Liver (tissue), 9 donors: ENCODE data around the gene PDE4B. TPM values are rescaled to one million over a fixed set of nuclear protein-coding genes. Genes with fewer than 3 reads are reported as not detected.

Source experiments
- DNase-seq: peaks from one replicate; pipeline ENCODE4 v3.0.0-alpha.2; 2017; ENCODE audit warnings: low spot score
- H3K27ac ChIP-seq, 2 donors: one replicate each; pipeline ENCODE4 v1.7.0; 2013; ENCODE audit warnings: inconsistent platforms in 2 of 2, low read length in 2 of 2, control low read depth in 1 of 2, low read depth in 1 of 2, mild to moderate bottlenecking in 1 of 2
- H3K27me3 ChIP-seq, 4 donors: one replicate each; pipeline versions ENCODE4 v1.6.1 to v1.7.0; 2013; ENCODE audit warnings: low read length in 3 of 4, inconsistent platforms in 1 of 4, mild to moderate bottlenecking in 1 of 4, moderate library complexity in 1 of 4; ENCODE audit not compliant: control insufficient read depth in 4 of 4, insufficient read depth in 4 of 4
- H3K36me3 ChIP-seq, 4 donors: one replicate each; pipeline versions ENCODE4 v1.6.1 to v1.7.0; 2013; ENCODE audit warnings: low read length in 3 of 4, mild to moderate bottlenecking in 3 of 4, low read depth in 1 of 4, moderate library complexity in 1 of 4; ENCODE audit not compliant: control insufficient read depth in 4 of 4, insufficient read depth in 3 of 4
- H3K4me1 ChIP-seq, 4 donors: one replicate each; pipeline versions ENCODE4 v1.6.1 to v1.7.0; 2013; ENCODE audit warnings: low read length in 3 of 4, mild to moderate bottlenecking in 3 of 4, moderate library complexity in 1 of 4; ENCODE audit not compliant: control insufficient read depth in 4 of 4, insufficient read depth in 4 of 4
- H3K4me3 ChIP-seq, 3 donors: one replicate each; pipeline versions ENCODE4 v1.6.1 to v1.7.0; 2013; ENCODE audit warnings: low read length in 3 of 3, control low read depth in 1 of 3, low read depth in 1 of 3, mild to moderate bottlenecking in 1 of 3
- H3K9ac ChIP-seq, 2 donors: one replicate each; pipeline ENCODE4 v1.7.0; 2013; ENCODE audit warnings: low read length in 2 of 2, mild to moderate bottlenecking in 2 of 2, moderate library complexity in 2 of 2, control low read depth in 1 of 2, low read depth in 1 of 2
- H3K9me3 ChIP-seq, 4 donors: one replicate each; pipeline versions ENCODE4 v1.6.1 to v1.7.0; 2013; ENCODE audit warnings: low read length in 3 of 4; ENCODE audit not compliant: control insufficient read depth in 4 of 4
- ATF3 ChIP-seq: IDR thresholded peaks from 2 replicates; pipeline ENCODE4 v1.6.1; 2016; ENCODE audit warnings: antibody characterized with exemption
- CTCF ChIP-seq: fragments of 150-350 bp; IDR thresholded peaks from 2 replicates; pipeline ENCODE4 v1.5.1; 2017; ENCODE audit warnings: improper control_type of control experiment, low read depth, low read length; ENCODE audit not compliant: missing input control
- EGR1 ChIP-seq, 2 donors: IDR thresholded peaks; 2 replicates each; pipeline ENCODE4 v1.6.1; 2016 to 2018; ENCODE audit warnings: antibody characterized with exemption in 2 of 2, low read depth in 2 of 2
- FOXA1 ChIP-seq: IDR thresholded peaks from 2 replicates; pipeline ENCODE4 v1.6.1; 2016; ENCODE audit warnings: antibody characterized with exemption
- FOXA2 ChIP-seq: IDR thresholded peaks from 2 replicates; pipeline ENCODE4 v1.6.1; 2016; ENCODE audit warnings: antibody characterized with exemption
- GABPA ChIP-seq, 2 donors: IDR thresholded peaks in 1 of 2; conservative IDR thresholded peaks in 1 of 2; 2 replicates each; pipeline ENCODE4 v1.6.1; 2016; ENCODE audit warnings: antibody characterized with exemption in 2 of 2, mild to moderate bottlenecking in 1 of 2, moderate library complexity in 1 of 2
- HNF4A ChIP-seq, 2 donors: conservative IDR thresholded peaks; 2 replicates each; pipeline ENCODE4 v1.6.1; 2016; ENCODE audit warnings: antibody characterized with exemption in 2 of 2, mild to moderate bottlenecking in 2 of 2
- HNF4G ChIP-seq: IDR thresholded peaks from 2 replicates; pipeline ENCODE4 v1.6.1; 2016; ENCODE audit warnings: antibody characterized with exemption
- JUND ChIP-seq, 2 donors: IDR thresholded peaks; 2 replicates each; pipeline ENCODE4 v1.6.1; 2016; ENCODE audit warnings: antibody characterized with exemption in 2 of 2
- MAX ChIP-seq: IDR thresholded peaks from 2 replicates; pipeline ENCODE4 v1.6.1; 2016; ENCODE audit warnings: antibody characterized with exemption
- NR2F2 ChIP-seq: IDR thresholded peaks from 2 replicates; pipeline ENCODE4 v1.6.1; 2016; ENCODE audit warnings: antibody characterized with exemption
- RAD21 ChIP-seq, 2 donors: IDR thresholded peaks; 2 replicates each; pipeline ENCODE4 v1.6.1; 2016; ENCODE audit warnings: antibody characterized with exemption in 2 of 2, mild to moderate bottlenecking in 2 of 2
- REST ChIP-seq: IDR thresholded peaks from 2 replicates; pipeline ENCODE4 v1.6.1; 2016; ENCODE audit warnings: antibody characterized with exemption, mild to moderate bottlenecking
- RXRA ChIP-seq, 2 donors: IDR thresholded peaks; 2 replicates each; pipeline ENCODE4 v1.6.1; 2017 to 2018; ENCODE audit warnings: antibody characterized with exemption in 2 of 2, mild to moderate bottlenecking in 1 of 2
- TAF1 ChIP-seq: conservative IDR thresholded peaks from 2 replicates; pipeline ENCODE4 v1.6.1; 2016; ENCODE audit warnings: antibody characterized with exemption, mild to moderate bottlenecking
- ZBTB33 ChIP-seq: IDR thresholded peaks from 2 replicates; pipeline ENCODE4 v1.6.1; 2016; ENCODE audit warnings: antibody characterized with exemption
- polyA plus RNA-seq, 2 donors: library from polyadenylated mRNA; stranded (reverse) in 1 of 2; unstranded in 1 of 2; fragments of 200-250 nt in 1 of 2; fragments of >200 nt in 1 of 2; fragmentation: Nextera tagmentation in 1 of 2; extraction: Ambion mirVana in 1 of 2; gene quantifications; one replicate each; pipeline versions ENCODE4 v1.2.1 to v1.2.3, GENCODE V29; 2013 to 2015
- total RNA-seq, 2 donors: library from RNA; depleted of rRNA; stranded (reverse); fragments of >200 nt; gene quantifications; one replicate each; pipeline ENCODE4 v1.2.3, GENCODE V29; 2014
- donor health status: healthy.
- donor health status: healthy.
- donor health status: healthy.
- donor health status: healthy.
- donor health status: healthy.

Gene PDE4B
- total and polyA plus RNA-seq, 4 donors: 1.9 to 3.9 (median 2.7) TPM

- no peak for TF ChIP-seq ZBTB33
These were observed 52.9 kb downstream of the PDE4B start (continued) for GRCh38 chr1:65845535-65846060.

- Histone ChIP-seq H3K27ac (no peak overlapping the region), H3K36me3 (no peaks in the 10 kb centered on the region), H3K27me3 (no peaks in the 10 kb centered on the region), H3K4me1 (no peaks in the 10 kb centered on the region), H3K9me3 (peaks cover 2 to 5% (median 3%) of the 10 kb centered on the region in 4 donors), H3K4me3 (no peak overlapping the region), H3K9ac (no peak overlapping the region)
- TF ChIP-seq ZBTB33: no peak
- TF ChIP-seq EGR1 (IDR thresholded peaks at IDR 0.05; ENCODE audit: low read depth in 2 of 2): no peak
- no peak for TF ChIP-seq TAF1
- no peak for TF ChIP-seq HNF4A (conservative IDR thresholded peaks at IDR 0.05)
- TF ChIP-seq JUND (IDR thresholded peaks at IDR 0.05): no peak
- no peak for TF ChIP-seq FOXA2
- no peak for TF ChIP-seq RXRA (IDR thresholded peaks at IDR 0.05)
- no peak for TF ChIP-seq HNF4G
- TF ChIP-seq FOXA1: no peak
- TF ChIP-seq ATF3: no peak
- no peak for TF ChIP-seq REST
- TF ChIP-seq CTCF: no peak
- no peak for TF ChIP-seq RAD21 (IDR thresholded peaks at IDR 0.05)
- TF ChIP-seq GABPA (IDR thresholded peaks at IDR 0.05 in 1 of 2, conservative IDR thresholded peaks at IDR 0.05 in 1 of 2): no peak
- TF ChIP-seq NR2F2: no peak
- no peak for TF ChIP-seq MAX
- no peak for DNase-seq
These were observed 54.2 kb downstream of the PDE4B start for GRCh38 chr1:65846866-65847265.
